T-cell (primary cell): ENCODE measurements around the gene MCTP1. TPM values are rescaled to one million over a fixed set of nuclear protein-coding genes. Genes with fewer than 3 reads are reported as not detected.
"Not testable (repeated sequence)": the region's sequence is repeated elsewhere in the genome, so short reads cannot be mapped to it uniquely, and the experiment has no call there.

ENCODE experiments used
- ATAC-seq, 4 experiments: fragments of 200-7000 bp in 3 of 4; fragments of 150-1000 bp in 1 of 4; cut with Tn5 transposase; replicated peaks in 1 of 4; 1 replicate in 3 of 4; 2 replicates in 1 of 4; pipeline ENCODE4 v1.10.0; 2021; ENCODE audit warnings: moderate library complexity in 3 of 4, mild to moderate bottlenecking in 2 of 4, moderate number of reproducible peaks in 1 of 4
- CTCF ChIA-PET, 2 donors: fragments of 300-600 bp; sonication (Branson Sonifier 250); formaldehyde crosslinking; loops; one replicate each; lab custom pipeline; 2022; ENCODE audit warnings: antibody characterized with exemption in 2 of 2; lab: Charles Lee
- POLR2A ChIA-PET, 2 donors: fragments of 300-600 bp; sonication (Branson Sonifier 250); formaldehyde crosslinking; loops; one replicate each; lab custom pipeline; 2022; ENCODE audit warnings: antibody characterized with exemption in 2 of 2; lab: Charles Lee
- DNase-seq, 35 experiments: peaks; one replicate each; pipeline versions ENCODE4 v3.0.0 to v3.0.0-alpha.2; 2013 to 2023
- H3K27ac ChIP-seq: one replicate; pipeline ENCODE4 v1.5.1; 2013; ENCODE audit warnings: low read length
- H3K27me3 ChIP-seq, 2 experiments: replicated peaks in 1 of 2; 1 replicate in 1 of 2; 2 replicates in 1 of 2; pipeline versions ENCODE4 v1.6.1 to v1.7.0; 2013; ENCODE audit warnings: low read length in 1 of 2, mixed read lengths in 1 of 2; ENCODE audit not compliant: control insufficient read depth in 2 of 2, insufficient read depth in 2 of 2; ENCODE audit errors: extremely low read depth in 1 of 2
- H3K36me3 ChIP-seq, 2 donors: 1 replicate in 1 of 2; 2 replicates in 1 of 2; pipeline versions ENCODE4 v1.6.1 to v1.7.0; 2013; ENCODE audit warnings: low read length in 1 of 2; ENCODE audit not compliant: control insufficient read depth in 2 of 2, insufficient read depth in 1 of 2; ENCODE audit errors: extremely low read depth in 1 of 2
- H3K4me1 ChIP-seq, 2 experiments: 1 replicate in 1 of 2; 2 replicates in 1 of 2; pipeline versions ENCODE4 v1.6.1 to v1.7.0; 2013; ENCODE audit warnings: low read length in 2 of 2, mixed read lengths in 1 of 2; ENCODE audit not compliant: insufficient read depth in 2 of 2, control insufficient read depth in 1 of 2; ENCODE audit errors: extremely low read depth in 1 of 2
- H3K4me3 ChIP-seq, 2 donors: 1 replicate in 1 of 2; 2 replicates in 1 of 2; pipeline versions ENCODE4 v1.5.1 to v1.7.0; 2013; ENCODE audit warnings: mild to moderate bottlenecking in 2 of 2, low read length in 1 of 2, moderate library complexity in 1 of 2; ENCODE audit not compliant: control insufficient read depth in 1 of 2; ENCODE audit errors: extremely low read depth in 1 of 2
- H3K9me3 ChIP-seq: 2 replicates; pipeline ENCODE4 v1.7.0; 2013
- H3K27ac Mint-ChIP-seq, 2 donors: one replicate each; pipeline ENCODE4 v1.8.0; 2020 to 2021; ENCODE audit warnings: mild to moderate bottlenecking in 2 of 2, mixed read lengths in 2 of 2
- H3K27me3 Mint-ChIP-seq, 2 donors: one replicate each; pipeline ENCODE4 v1.8.0; 2021 to 2022; ENCODE audit warnings: mixed read lengths in 2 of 2
- H3K36me3 Mint-ChIP-seq: one replicate; pipeline ENCODE4 v1.8.0; 2021; ENCODE audit warnings: mixed read lengths
- H3K4me1 Mint-ChIP-seq, 3 donors: one replicate each; pipeline ENCODE4 v1.8.0; 2020 to 2022; ENCODE audit warnings: mixed read lengths in 3 of 3, mild to moderate bottlenecking in 1 of 3
- H3K4me3 Mint-ChIP-seq, 3 donors: one replicate each; pipeline ENCODE4 v1.8.0; 2020 to 2022; ENCODE audit warnings: mild to moderate bottlenecking in 3 of 3, mixed read lengths in 3 of 3, moderate library complexity in 3 of 3
- H3K9me3 Mint-ChIP-seq, 3 donors: one replicate each; pipeline ENCODE4 v1.8.0; 2020 to 2022; ENCODE audit warnings: mixed read lengths in 3 of 3
- WGBS: methylation state at CpG from one replicate; pipeline ENCODE4 v1.1.5; 2013; ENCODE audit warnings: missing lambda C conversion rate; ENCODE audit not compliant: insufficient coverage; 5-methylcytosine and 5-hydroxymethylcytosine counted together
- total RNA-seq, 35 experiments: library from RNA in 6 of 35; stranded (reverse) in 6 of 35; fragments of 120-200 nt in 1 of 35; gene quantifications; one replicate each; pipeline versions ENCODE4 v1.2.1 to v1.2.4 and lab custom pipeline; 2013 to 2026

Gene MCTP1
- total RNA-seq, 5 donors from 2014 or later (not counting 1 experiment from before 2014, with no cell fraction given) = 0.21 to 2.9 (median 1.7) TPM; not detected in 1

- H3K36me3 Mint-ChIP-seq = no peaks in the 10 kb centered on the region
Observed at GRCh38 chr5:94969174-94969573, 315.7 kb downstream of the MCTP1 start.

GRCh38 chr5:94968507-94969095 is 316.3 kb downstream of the MCTP1 start:
- CTCF ChIA-PET = interaction anchor here (0.5 to 1.6 kb wide), 4 partner anchors 85 to 1369 kb away, joined by 3 read pairs; no protein-coding TSS in a partner anchor
- no peak overlapping the region for H3K27ac ChIP-seq
- H3K27me3 ChIP-seq = no peaks in the 10 kb centered on the region
- H3K36me3 ChIP-seq = no peaks in the 10 kb centered on the region
- H3K4me1 ChIP-seq = no peaks in the 10 kb centered on the region
- Mint-ChIP-seq H3K4me3 (no peak overlapping the region), H3K36me3 (no peaks in the 10 kb centered on the region), H3K4me1 (no peaks in the 10 kb centered on the region), H3K27ac (no peak overlapping the region), H3K27me3 (peaks cover 0 to 5% of the 10 kb centered on the region in 2 donors), H3K9me3 (peaks cover 0 to 4% (median 0%) of the 10 kb centered on the region in 3 donors)
- no peaks in the 10 kb centered on the region for H3K9me3 ChIP-seq
- DNase-seq (peak in 4 of 35 experiments; percentile 1 to 51 (median 4)), ATAC-seq (peak in 2 of 4 experiments; percentile 34 to 49)
- no peak overlapping the region for H3K4me3 ChIP-seq
- WGBS = no CpG with 5 or more reads among the region's 5 CpGs
- POLR2A ChIA-PET = no interaction called here

More at GRCh38 chr5:94969174-94969573, 315.7 kb downstream of the MCTP1 start:
- Histone ChIP-seq H3K27ac (no peak overlapping the region), H3K4me3 (no peak overlapping the region), H3K27me3 (no peaks in the 10 kb centered on the region), H3K4me1 (no peaks in the 10 kb centered on the region), H3K36me3 (no peaks in the 10 kb centered on the region), H3K9me3 (no peaks in the 10 kb centered on the region)
- Mint-ChIP-seq H3K9me3 (peaks cover 0 to 4% (median 0%) of the 10 kb centered on the region in 3 donors), H3K4me1 (no peaks in the 10 kb centered on the region), H3K4me3 (no peak overlapping the region), H3K27ac (no peak overlapping the region), H3K27me3 (peaks cover 0 to 5% of the 10 kb centered on the region in 2 donors)
- ChIA-PET POLR2A (no interaction called here), CTCF (interaction anchor here (0.5 to 1.5 kb wide), 3 partner anchors 74 to 294 kb away, joined by 3 to 4 read pairs (median 3); no protein-coding TSS in a partner anchor)
- ATAC-seq = no peak
- DNase-seq = no peak
- no CpG with 5 or more reads among the region's 3 CpGs for WGBS

- Histone ChIP-seq H3K4me3 (no peak overlapping the region), H3K4me1 (no peaks in the 10 kb centered on the region), H3K27ac (no peak overlapping the region), H3K9me3 (no peaks in the 10 kb centered on the region), H3K36me3 (no peaks in the 10 kb centered on the region), H3K27me3 (no peaks in the 10 kb centered on the region)
- H3K27ac Mint-ChIP-seq = no peak overlapping the region
- H3K9me3 Mint-ChIP-seq = peaks cover 0 to 4% (median 0%) of the 10 kb centered on the region in 3 donors
- no peak overlapping the region for H3K4me3 Mint-ChIP-seq
- DNase-seq (no peak), ATAC-seq (no peak)
- ChIA-PET POLR2A (no interaction called here), CTCF (interaction anchor here in 1 of 2 donors (1.6 kb wide), 1 partner anchor 86 kb away, joined by 3 read pairs; no protein-coding TSS in a partner anchor)
- no peaks in the 10 kb centered on the region for H3K36me3 Mint-ChIP-seq
- 88% methylated on average over 1 of the region's 6 CpGs for WGBS
- H3K27me3 Mint-ChIP-seq = peaks cover 0 to 5% of the 10 kb centered on the region in 2 donors
- H3K4me1 Mint-ChIP-seq = no peaks in the 10 kb centered on the region
Observed at GRCh38 chr5:94967525-94967924, 317.4 kb downstream of the MCTP1 start.

GRCh38 chr5:94959279-94959678 is 325.6 kb downstream of the MCTP1 start:
- DNase-seq, H3K4me3 Mint-ChIP-seq, H3K36me3 Mint-ChIP-seq, H3K4me1 ChIP-seq, POLR2A ChIA-PET, H3K27me3 ChIP-seq, ATAC-seq, CTCF ChIA-PET, H3K4me1 Mint-ChIP-seq, H3K36me3 ChIP-seq, H3K27ac ChIP-seq, H3K4me3 ChIP-seq, H3K27ac Mint-ChIP-seq, H3K9me3 ChIP-seq: not testable (repeated sequence)
- H3K27me3 Mint-ChIP-seq = peaks cover 4 to 11% of the 10 kb centered on the region in 2 donors
- H3K9me3 Mint-ChIP-seq = peaks cover 0 to 12% (median 7%) of the 10 kb centered on the region in 3 donors
- WGBS = no CpG with 5 or more reads among the region's 2 CpGs

DNA sequence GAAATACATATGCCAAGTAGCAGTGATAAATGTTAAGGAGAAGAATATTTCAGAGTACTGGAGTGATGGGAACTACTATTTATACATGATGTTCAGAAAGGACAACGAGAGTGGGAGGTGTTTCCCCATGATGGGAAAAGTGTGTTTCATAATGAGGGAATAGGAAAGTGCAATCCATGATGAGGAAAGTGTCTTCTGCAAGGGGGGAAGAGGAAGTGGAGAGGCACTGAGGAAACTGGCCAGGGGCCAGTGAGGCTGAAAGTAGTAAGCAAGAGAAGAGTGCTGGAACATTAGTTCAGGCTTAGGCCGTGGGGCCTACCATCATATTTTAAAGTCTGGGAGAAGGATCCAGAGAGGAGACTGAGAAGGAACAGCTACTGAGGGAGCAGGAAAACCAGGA is 339.2 kb downstream of the MCTP1 start:
- no peaks in the 10 kb centered on the region for H3K36me3 ChIP-seq
- CTCF ChIA-PET = no interaction called here
- H3K9me3 Mint-ChIP-seq = no peaks in the 10 kb centered on the region

DNA sequence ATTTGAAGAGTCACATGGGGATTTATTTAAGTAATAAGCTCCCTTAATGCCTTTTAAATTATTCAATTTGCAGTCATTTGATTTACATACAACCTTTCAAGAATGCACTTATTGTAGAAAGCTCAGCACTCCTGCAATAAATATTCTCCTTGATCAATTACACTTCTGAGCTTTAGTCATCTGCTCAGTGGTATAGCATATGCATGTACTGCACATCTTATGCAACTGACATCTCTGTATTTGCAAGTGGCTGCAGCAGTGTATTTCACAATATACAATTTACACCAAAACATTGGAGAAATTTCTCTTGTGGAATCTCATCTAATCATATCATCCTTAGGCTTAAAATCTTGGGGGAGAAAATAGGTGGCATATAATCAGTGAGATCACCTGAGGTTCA is 340.7 kb downstream of the MCTP1 start:
- no peaks in the 10 kb centered on the region for H3K9me3 ChIP-seq
- ATAC-seq = no peak
- Mint-ChIP-seq H3K36me3 (no peaks in the 10 kb centered on the region), H3K4me3 (no peak overlapping the region), H3K9me3 (no peaks in the 10 kb centered on the region), H3K27me3 (no peaks in the 10 kb centered on the region), H3K27ac (no peak overlapping the region), H3K4me1 (no peaks in the 10 kb centered on the region)
- ChIA-PET CTCF (interaction anchor here in 1 of 2 donors (0.6 kb wide), 1 partner anchor 419 kb away, joined by 3 read pairs; no protein-coding TSS in a partner anchor), POLR2A (interaction anchor here in 1 of 2 donors (0.6 kb wide), 2 partner anchors 67 to 1487 kb away, joined by 3 to 5 read pairs; no protein-coding TSS in a partner anchor)
- H3K36me3 ChIP-seq = no peaks in the 10 kb centered on the region
- H3K4me3 ChIP-seq = no peak overlapping the region
- no peaks in the 10 kb centered on the region for H3K4me1 ChIP-seq
- no peak overlapping the region for H3K27ac ChIP-seq
- DNase-seq = no peak
- no peaks in the 10 kb centered on the region for H3K27me3 ChIP-seq

More for the DNA sequence above, 339.2 kb downstream of the MCTP1 start:
- POLR2A ChIA-PET = interaction anchor here in 1 of 2 donors (0.6 kb wide), 1 partner anchor 1354 kb away, joined by 3 read pairs; no protein-coding TSS in a partner anchor
- H3K4me1 Mint-ChIP-seq = no peaks in the 10 kb centered on the region
- Histone ChIP-seq H3K4me1 (no peaks in the 10 kb centered on the region), H3K4me3 (no peak overlapping the region), H3K27ac (no peak overlapping the region), H3K27me3 (no peaks in the 10 kb centered on the region), H3K9me3 (no peaks in the 10 kb centered on the region)
- no peaks in the 10 kb centered on the region for H3K36me3 Mint-ChIP-seq
- ATAC-seq = no peak
- no peak overlapping the region for H3K4me3 Mint-ChIP-seq
- H3K27me3 Mint-ChIP-seq = no peaks in the 10 kb centered on the region
- no peak for DNase-seq
- H3K27ac Mint-ChIP-seq = no peak overlapping the region
- 80% methylated on average over 2 of the region's 2 CpGs for WGBS
